GM18517 (cell line): ENCODE measurements around the gene LARGE2.

Experiments
- ATAC-seq: cut with Tn5 transposase; IDR thresholded peaks from one replicate; pipeline ENCODE4 v1.9.1; 2021; ENCODE audit warnings: mild to moderate bottlenecking, moderate library complexity; ENCODE audit not compliant: unreplicated experiment

Gene LARGE2

GRCh38 chr11:45948356-45948755, 25.9 kb downstream of the LARGE2 start:
- no peak for ATAC-seq

GRCh38 chr11:45949992-45950407, 27.5 kb downstream of the LARGE2 start:
- no peak for ATAC-seq

- ATAC-seq = no peak
Observed at GRCh38 chr11:45959851-45960250, 37.4 kb downstream of the LARGE2 start.

DNA sequence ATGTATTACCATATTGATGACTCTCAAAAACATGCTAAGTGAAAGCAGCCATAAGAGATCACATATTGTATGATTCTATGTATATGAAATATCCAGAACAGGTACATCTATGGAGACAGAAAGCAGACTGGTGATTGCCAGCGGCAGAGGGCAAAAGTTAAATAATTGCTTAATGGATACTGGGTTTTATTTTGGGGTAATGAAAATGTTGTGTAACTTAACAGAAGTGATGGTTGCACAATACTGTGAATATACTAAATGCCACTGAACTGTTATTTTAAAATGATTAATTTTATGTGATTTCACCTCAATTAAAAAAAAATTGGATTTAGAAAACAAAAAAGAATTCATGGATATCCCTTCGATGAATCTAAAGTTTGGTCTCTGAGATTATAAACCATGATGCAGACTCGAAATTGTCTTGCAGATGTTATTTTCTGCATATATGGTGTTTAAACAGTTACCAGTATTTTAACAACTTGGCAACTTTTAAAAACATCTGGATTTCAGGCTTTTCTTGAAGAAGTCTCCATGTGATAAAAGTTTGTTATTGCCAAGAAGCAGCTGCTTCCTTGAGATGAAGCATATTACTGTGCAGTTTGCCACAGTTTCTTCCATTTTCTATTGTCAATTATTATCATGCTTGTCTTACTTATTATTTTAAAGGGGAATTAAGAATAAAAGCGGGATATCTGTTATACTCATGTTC, 38.1 kb downstream of the LARGE2 start:
- no peak for ATAC-seq

- no peak for ATAC-seq
Observed at GRCh38 chr11:45961751-45962240, 39.3 kb downstream of the LARGE2 start.

- no peak for ATAC-seq
Observed at GRCh38 chr11:45964911-45965389, 42.5 kb downstream of the LARGE2 start.

GRCh38 chr11:45967506-45967905, 45.0 kb downstream of the LARGE2 start:
- no peak for ATAC-seq

- no peak for ATAC-seq
Observed at GRCh38 chr11:45968901-45969300, 46.4 kb downstream of the LARGE2 start.

DNA sequence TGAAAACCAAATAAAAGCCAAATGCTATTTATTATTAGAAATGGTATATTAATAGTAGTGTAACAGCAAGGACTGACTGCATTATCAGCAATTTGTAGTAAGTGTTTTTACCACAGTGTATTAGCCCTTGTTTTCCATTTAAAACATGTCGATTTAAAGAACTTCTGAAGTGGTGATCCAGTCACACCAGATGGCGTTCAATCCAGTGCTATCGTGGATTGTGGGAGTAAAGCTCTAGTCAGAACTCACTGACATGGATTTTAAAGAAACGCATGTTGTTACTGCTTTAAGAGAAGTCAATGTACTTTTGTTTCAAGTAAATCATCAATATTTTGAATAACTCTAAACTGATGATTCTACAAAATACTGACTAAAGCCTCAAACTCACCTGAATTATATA, 51.1 kb downstream of the LARGE2 start:
- ATAC-seq = no peak

DNA sequence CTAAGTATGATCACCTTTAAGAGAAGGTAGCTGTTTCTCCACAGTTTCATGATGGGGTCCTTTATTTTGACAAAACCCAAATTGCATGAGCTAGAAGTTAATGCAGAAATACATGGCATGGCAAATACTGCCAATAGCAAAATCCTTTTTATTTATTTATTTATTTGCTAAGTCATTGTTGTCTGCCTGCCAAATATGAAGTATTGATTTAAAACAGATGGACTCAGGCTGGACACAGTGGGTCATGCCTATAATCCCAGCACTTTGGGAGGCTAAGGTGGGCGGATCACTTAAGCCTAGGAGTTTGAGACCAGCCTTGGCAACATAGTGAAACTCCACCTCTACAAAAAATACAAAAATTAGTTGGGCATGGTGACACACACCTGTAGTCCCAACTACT, 52.4 kb downstream of the LARGE2 start:
- no peak for ATAC-seq
